Activated CD4-positive, alpha-beta memory T cell treated with anti-CD3 and anti-CD28 coated beads, Interleukin-2, amount 10 ng/mL, durations not matched to agents 7 days and 5 days (primary cell): ENCODE results near the gene PRAME. TPM values are rescaled to one million over a fixed set of nuclear protein-coding genes. Genes with fewer than 3 reads are reported as not detected.
A peak's percentile ranks its signal among the peaks of the same experiment; 100 is the strongest.
"Not testable (repeated sequence)": the region's sequence is repeated elsewhere in the genome, so short reads cannot be mapped to it uniquely, and the experiment has no call there.

Experiments
- CTCF ChIA-PET: fragments of 350-600 bp; sonication (Branson Sonifier 250); formaldehyde crosslinking; loops from one replicate; lab custom pipeline; 2021; ENCODE audit warnings: antibody characterized with exemption, inconsistent platforms; lab: Charles Lee
- POLR2A ChIA-PET: fragments of 350-600 bp; sonication (Branson Sonifier 250); formaldehyde crosslinking; loops from one replicate; lab custom pipeline; 2021; ENCODE audit warnings: antibody characterized with exemption; lab: Charles Lee
- DNase-seq: peaks from one replicate; pipeline ENCODE4 v3.0.0-alpha.2; 2020
- H3K27ac Mint-ChIP-seq: one replicate; pipeline ENCODE4 v1.8.0; 2021; ENCODE audit warnings: mild to moderate bottlenecking, mixed read lengths
- H3K27me3 Mint-ChIP-seq: one replicate; pipeline ENCODE4 v1.8.0; 2021; ENCODE audit warnings: mixed read lengths
- H3K36me3 Mint-ChIP-seq: one replicate; pipeline ENCODE4 v1.8.0; 2021; ENCODE audit warnings: low read depth, mixed read lengths
- H3K4me1 Mint-ChIP-seq: one replicate; pipeline ENCODE4 v1.8.0; 2021; ENCODE audit warnings: mixed read lengths
- H3K4me3 Mint-ChIP-seq: one replicate; pipeline ENCODE4 v1.8.0; 2021; ENCODE audit warnings: mild to moderate bottlenecking, mixed read lengths
- H3K9me3 Mint-ChIP-seq: one replicate; pipeline ENCODE4 v1.8.0; 2021; ENCODE audit warnings: mixed read lengths
- total RNA-seq, 2 experiments: library from RNA; stranded (reverse); gene quantifications; one replicate each; pipeline ENCODE4 v1.2.3, GENCODE V29; 2021

The PRAME gene, protein sequence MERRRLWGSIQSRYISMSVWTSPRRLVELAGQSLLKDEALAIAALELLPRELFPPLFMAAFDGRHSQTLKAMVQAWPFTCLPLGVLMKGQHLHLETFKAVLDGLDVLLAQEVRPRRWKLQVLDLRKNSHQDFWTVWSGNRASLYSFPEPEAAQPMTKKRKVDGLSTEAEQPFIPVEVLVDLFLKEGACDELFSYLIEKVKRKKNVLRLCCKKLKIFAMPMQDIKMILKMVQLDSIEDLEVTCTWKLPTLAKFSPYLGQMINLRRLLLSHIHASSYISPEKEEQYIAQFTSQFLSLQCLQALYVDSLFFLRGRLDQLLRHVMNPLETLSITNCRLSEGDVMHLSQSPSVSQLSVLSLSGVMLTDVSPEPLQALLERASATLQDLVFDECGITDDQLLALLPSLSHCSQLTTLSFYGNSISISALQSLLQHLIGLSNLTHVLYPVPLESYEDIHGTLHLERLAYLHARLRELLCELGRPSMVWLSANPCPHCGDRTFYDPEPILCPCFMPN
- total RNA-seq: not detected

DNA sequence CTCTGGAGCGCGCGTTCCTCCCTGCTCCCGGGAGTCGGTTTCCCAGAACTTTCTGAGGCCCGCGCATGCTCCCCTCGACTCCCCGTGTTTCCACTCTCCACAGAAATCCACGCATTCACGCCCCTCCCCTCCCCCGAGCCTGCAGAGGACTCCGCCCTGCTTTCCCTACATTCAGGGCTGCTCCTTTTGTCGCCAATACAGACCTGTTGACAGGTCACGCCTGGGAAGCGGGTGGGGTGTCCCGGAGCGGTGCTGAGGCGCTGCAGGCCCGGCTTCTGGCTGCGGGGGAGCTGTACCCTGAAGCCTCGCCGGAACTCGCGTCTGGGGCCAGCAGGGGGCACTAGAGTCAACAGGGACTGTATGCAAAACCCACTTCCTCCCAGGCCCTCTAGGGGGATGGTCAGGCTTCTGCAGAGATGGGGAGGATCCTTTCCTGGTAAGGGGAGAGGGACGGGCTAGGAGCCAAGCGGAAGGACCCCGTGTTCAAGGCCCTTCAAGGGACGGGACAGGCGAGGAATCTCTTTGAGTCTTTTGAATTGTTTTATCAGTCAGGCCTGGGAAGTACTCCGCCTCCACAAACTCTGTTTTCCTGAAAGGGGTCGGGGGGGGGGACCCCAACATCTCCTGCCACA is at the start of gene PRAME:
Gene PRAME, minus strand, starts transcription at position 294 of the 632 bp plus-strand sequence. CDS start 2,433 bp downstream, outside the sequence.
- Mint-ChIP-seq H3K27ac (no peak within 1 kb of the TSS), H3K4me1 (peaks cover 4% of the 10 kb centered on the region), H3K36me3 (no peaks in the 10 kb centered on the region), H3K9me3 (no peaks in the 10 kb centered on the region), H3K4me3 (no peak within 1 kb of the TSS), H3K27me3 (peaks cover 2% of the 10 kb centered on the region)
- CTCF ChIA-PET: interaction anchor here (0.6 to 1.9 kb wide), 9 partner anchors 8 to 55 kb away, joined by 3 to 9 read pairs (median 4); partner anchors contain the start of gene ZNF280B
- POLR2A ChIA-PET: no interaction called here
- peak; percentile 81 for DNase-seq

- H3K9me3 Mint-ChIP-seq, DNase-seq, H3K36me3 Mint-ChIP-seq, H3K27ac Mint-ChIP-seq, POLR2A ChIA-PET, H3K27me3 Mint-ChIP-seq, H3K4me1 Mint-ChIP-seq, H3K4me3 Mint-ChIP-seq: not testable (repeated sequence)
- CTCF ChIA-PET: interaction anchor here (1.1 kb wide), 1 partner anchor 14 kb away, joined by 3 read pairs; no protein-coding TSS in a partner anchor
These were observed 49.0 kb upstream of the PRAME start for GRCh38 chr22:22608022-22608421.

GRCh38 chr22:22605074-22605404 is 46.0 kb upstream of the PRAME start:
- no peak for DNase-seq
- Mint-ChIP-seq H3K4me1 (no peaks in the 10 kb centered on the region), H3K9me3 (no peaks in the 10 kb centered on the region), H3K27ac (no peak overlapping the region), H3K4me3 (no peak overlapping the region), H3K27me3 (peaks cover 6% of the 10 kb centered on the region), H3K36me3 (no peaks in the 10 kb centered on the region)
- ChIA-PET CTCF (interaction anchor here (0.7 to 1.4 kb wide), 2 partner anchors 14 to 19 kb away, joined by 3 read pairs; no protein-coding TSS in a partner anchor), POLR2A (no interaction called here)

DNA sequence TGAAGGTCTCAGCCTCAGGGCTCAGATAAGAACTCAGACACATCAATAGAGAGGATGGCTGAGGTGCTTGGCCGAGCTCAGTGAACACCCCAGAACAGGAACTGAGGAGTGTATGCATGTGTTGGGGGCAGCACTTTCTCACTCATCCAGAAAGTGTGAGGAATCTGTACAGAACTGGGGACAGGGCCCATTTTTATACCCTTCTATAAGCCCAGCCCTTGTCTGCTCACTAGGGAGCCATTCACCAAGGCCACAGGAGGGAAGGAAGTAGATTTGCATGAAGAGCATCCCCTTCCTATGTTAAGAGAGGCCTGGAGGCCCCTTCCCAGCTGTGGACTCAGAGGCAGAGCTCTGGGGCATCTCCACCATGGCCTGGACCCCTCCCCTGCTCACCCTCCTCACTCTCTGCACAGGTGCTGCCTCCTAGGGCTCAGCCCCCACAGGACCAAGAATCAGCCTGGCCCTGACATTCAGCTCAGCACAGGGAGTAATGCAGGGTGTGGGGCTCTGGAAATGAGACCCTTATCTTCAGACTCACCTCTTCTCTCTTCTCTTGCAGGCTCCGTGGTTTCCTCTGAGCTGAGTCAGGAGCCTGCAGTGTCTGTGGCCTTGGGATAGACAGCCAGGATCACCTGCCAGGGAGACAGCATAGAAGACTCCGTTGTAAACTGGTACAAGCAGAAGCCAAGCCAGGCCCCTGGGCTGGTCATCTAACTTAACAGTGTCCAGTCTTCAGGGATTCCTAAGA is 45.4 kb upstream of the PRAME start:
- H3K36me3 Mint-ChIP-seq: no peaks in the 10 kb centered on the region
- ChIA-PET CTCF (no interaction called here), POLR2A (no interaction called here)
- no peaks in the 10 kb centered on the region for H3K4me1 Mint-ChIP-seq
- peaks cover 6% of the 10 kb centered on the region for H3K27me3 Mint-ChIP-seq
- H3K27ac Mint-ChIP-seq: no peak overlapping the region
- no peak for DNase-seq
- H3K9me3 Mint-ChIP-seq: no peaks in the 10 kb centered on the region
- H3K4me3 Mint-ChIP-seq: no peak overlapping the region

GRCh38 chr22:22603470-22603947 is 44.4 kb upstream of the PRAME start:
- CTCF ChIA-PET: no interaction called here
- no peak overlapping the region for H3K27ac Mint-ChIP-seq
- POLR2A ChIA-PET: no interaction called here
- peaks cover 6% of the 10 kb centered on the region for H3K27me3 Mint-ChIP-seq
- no peaks in the 10 kb centered on the region for H3K4me1 Mint-ChIP-seq
- H3K9me3 Mint-ChIP-seq: no peaks in the 10 kb centered on the region
- no peaks in the 10 kb centered on the region for H3K36me3 Mint-ChIP-seq
- H3K4me3 Mint-ChIP-seq: no peak overlapping the region
- DNase-seq: no peak

- Mint-ChIP-seq H3K27ac (no peak overlapping the region), H3K9me3 (no peaks in the 10 kb centered on the region), H3K4me3 (no peak overlapping the region), H3K27me3 (peaks cover 6% of the 10 kb centered on the region), H3K4me1 (no peaks in the 10 kb centered on the region), H3K36me3 (no peaks in the 10 kb centered on the region)
- POLR2A ChIA-PET: no interaction called here
- CTCF ChIA-PET: no interaction called here
- no peak for DNase-seq
These were observed 41.6 kb upstream of the PRAME start for GRCh38 chr22:22600531-22601261.

- DNase-seq: no peak
- Mint-ChIP-seq H3K9me3 (no peaks in the 10 kb centered on the region), H3K27ac (no peak overlapping the region), H3K4me3 (no peak overlapping the region), H3K36me3 (no peaks in the 10 kb centered on the region), H3K27me3 (peaks cover 6% of the 10 kb centered on the region), H3K4me1 (no peaks in the 10 kb centered on the region)
- ChIA-PET CTCF (no interaction called here), POLR2A (no interaction called here)
These were observed 40.2 kb upstream of the PRAME start for GRCh38 chr22:22599248-22599647.

DNA sequence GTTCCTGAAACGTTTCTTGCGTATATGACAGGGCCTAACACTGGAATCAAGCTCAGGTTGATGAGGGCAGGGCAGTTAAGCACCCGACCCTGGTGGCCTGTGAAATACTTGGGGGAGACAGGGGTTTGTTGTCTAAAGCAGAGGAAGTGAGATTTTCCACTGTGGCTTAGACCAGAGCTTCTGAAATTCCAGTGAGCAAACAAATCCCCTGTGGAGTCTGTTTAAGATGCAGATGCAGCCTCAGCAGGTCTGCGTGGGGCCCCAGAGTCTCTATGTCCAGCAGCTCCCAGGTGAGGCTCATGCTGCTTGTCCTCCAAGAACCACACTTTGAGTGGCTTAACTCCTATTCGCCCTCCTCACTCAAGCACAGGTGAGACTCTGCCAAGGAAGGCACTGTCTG is 39.1 kb upstream of the PRAME start:
- Mint-ChIP-seq H3K27me3 (peaks cover 8% of the 10 kb centered on the region), H3K27ac (no peak overlapping the region), H3K4me1 (peaks cover 1% of the 10 kb centered on the region), H3K36me3 (no peaks in the 10 kb centered on the region), H3K9me3 (no peaks in the 10 kb centered on the region), H3K4me3 (no peak overlapping the region)
- DNase-seq: no peak
- ChIA-PET POLR2A (no interaction called here), CTCF (interaction anchor here (0.8 to 1.3 kb wide), 2 partner anchors 10 to 12 kb away, joined by 3 read pairs; no protein-coding TSS in a partner anchor)

DNA sequence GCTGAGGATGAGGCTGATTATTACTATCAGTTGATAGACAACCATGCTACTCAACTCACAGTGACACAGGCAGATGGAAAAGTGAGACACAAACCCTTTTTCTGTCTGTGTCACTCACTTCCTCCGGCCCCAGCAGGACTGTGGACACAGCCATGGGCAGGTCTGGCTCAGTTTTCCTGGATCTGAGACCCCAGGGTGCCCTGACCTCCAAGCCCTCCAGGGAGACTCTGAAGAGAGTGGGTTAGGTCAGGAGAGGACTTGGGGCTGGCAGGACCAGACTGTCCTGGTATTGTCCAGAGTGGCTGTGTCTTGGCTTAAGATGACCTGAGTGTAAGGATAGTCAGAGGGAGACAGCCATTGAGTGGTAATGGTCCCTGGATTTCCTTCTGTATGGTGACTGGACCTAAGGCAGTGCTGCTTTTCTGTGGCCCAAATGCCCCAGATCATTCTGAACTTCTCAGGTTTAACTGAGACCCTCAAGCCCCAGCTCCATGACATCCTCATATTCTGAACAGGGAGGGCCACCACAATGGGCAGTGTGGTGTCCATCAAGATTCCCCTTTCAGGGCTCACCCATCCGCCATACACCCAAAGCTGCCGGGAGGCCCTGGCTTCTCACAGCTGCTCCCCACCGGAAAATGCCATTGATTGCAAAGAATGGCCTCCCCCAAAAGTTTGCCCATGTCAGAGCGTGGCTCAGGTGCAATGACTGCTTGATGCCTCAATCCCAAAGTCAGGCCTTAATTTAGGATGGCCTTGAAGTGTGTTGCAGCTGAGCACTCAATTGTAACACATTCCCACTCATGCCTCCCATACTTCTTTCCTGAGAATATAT is 36.2 kb upstream of the PRAME start:
- DNase-seq: no peak
- Mint-ChIP-seq H3K27me3 (peaks cover 5% of the 10 kb centered on the region), H3K36me3 (no peaks in the 10 kb centered on the region), H3K27ac (no peak overlapping the region), H3K9me3 (no peaks in the 10 kb centered on the region), H3K4me3 (no peak overlapping the region), H3K4me1 (peaks cover 1% of the 10 kb centered on the region)
- CTCF ChIA-PET: no interaction called here
- POLR2A ChIA-PET: no interaction called here

DNA sequence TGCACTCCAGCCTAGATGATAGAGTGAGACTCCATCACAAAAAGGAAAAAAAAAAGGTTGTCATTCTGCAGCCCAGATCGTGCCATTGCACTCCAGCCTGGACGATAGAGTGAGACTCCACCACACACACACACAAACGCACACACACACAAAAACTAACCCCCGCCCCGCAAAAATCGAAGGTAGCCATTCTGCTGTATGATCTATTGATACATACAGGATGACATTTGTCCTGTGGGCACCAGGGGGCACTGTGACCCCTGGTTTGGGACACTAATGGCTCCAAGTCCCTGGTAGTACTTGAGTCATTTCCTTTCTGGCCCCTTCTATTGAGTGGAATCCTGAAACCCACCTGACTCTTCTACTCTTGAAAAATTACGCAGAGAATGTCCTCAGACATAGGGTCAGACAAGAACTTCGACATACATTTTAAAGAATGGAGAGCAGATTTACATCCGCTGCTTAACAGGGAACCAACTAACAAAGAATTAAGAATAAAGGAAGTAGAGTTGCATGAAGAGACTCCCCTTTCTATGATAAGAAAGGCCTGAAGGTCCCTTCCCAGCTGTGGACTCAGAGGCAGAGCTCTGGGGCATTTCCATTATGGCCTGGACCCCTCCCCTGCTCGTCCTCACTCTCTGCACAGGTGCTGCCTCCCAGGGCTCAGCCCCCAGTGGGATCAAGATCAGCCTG is 35.0 kb upstream of the PRAME start:
- Mint-ChIP-seq H3K27ac (no peak overlapping the region), H3K4me1 (peaks cover 1% of the 10 kb centered on the region), H3K4me3 (no peak overlapping the region), H3K36me3 (no peaks in the 10 kb centered on the region), H3K27me3 (peaks cover 5% of the 10 kb centered on the region), H3K9me3 (no peaks in the 10 kb centered on the region)
- ChIA-PET CTCF (interaction anchor here (0.9 to 1.3 kb wide), 2 partner anchors 14 to 17 kb away, joined by 3 read pairs; no protein-coding TSS in a partner anchor), POLR2A (no interaction called here)
- DNase-seq: peak; percentile 63

- Mint-ChIP-seq H3K4me3 (no peak overlapping the region), H3K36me3 (no peaks in the 10 kb centered on the region), H3K27me3 (peaks cover 5% of the 10 kb centered on the region), H3K27ac (no peak overlapping the region), H3K4me1 (peaks cover 1% of the 10 kb centered on the region), H3K9me3 (no peaks in the 10 kb centered on the region)
- CTCF ChIA-PET: interaction anchor here (0.9 to 3.6 kb wide), 3 partner anchors 11 to 17 kb away, joined by 3 to 9 read pairs (median 3); no protein-coding TSS in a partner anchor
- POLR2A ChIA-PET: no interaction called here
- DNase-seq: no peak
These were observed 34.2 kb upstream of the PRAME start for GRCh38 chr22:22593250-22593649.
